T-helper 2 cell treated with Interferon-gamma antibody and Interleukin-4, amounts not matched to agents 5 μg/mL and 100 μg/mL, for 36 hours (primary cell): ENCODE measurements around the gene SLC25A19.
A peak's percentile ranks its signal among the peaks of the same experiment; 100 is the strongest.

ENCODE experiments used
- DNase-seq: peaks from one replicate; pipeline ENCODE4 v3.0.0; 2021; ENCODE audit warnings: low spot score
- H3K27ac Mint-ChIP-seq: one replicate; pipeline ENCODE4 v1.8.0; 2021; ENCODE audit warnings: mild to moderate bottlenecking, mixed read lengths
- H3K27me3 Mint-ChIP-seq: one replicate; pipeline ENCODE4 v1.8.0; 2021; ENCODE audit warnings: low read depth, mixed read lengths
- H3K36me3 Mint-ChIP-seq: one replicate; pipeline ENCODE4 v1.8.0; 2021; ENCODE audit warnings: low read depth, mixed read lengths
- H3K4me1 Mint-ChIP-seq: one replicate; pipeline ENCODE4 v1.8.0; 2021; ENCODE audit warnings: low read depth, mixed read lengths
- H3K4me3 Mint-ChIP-seq: one replicate; pipeline ENCODE4 v1.8.0; 2022; ENCODE audit warnings: mild to moderate bottlenecking, moderate library complexity, mixed read lengths
- H3K9me3 Mint-ChIP-seq: one replicate; pipeline ENCODE4 v1.8.0; 2021; ENCODE audit warnings: mixed read lengths

SLC25A19 gene

GRCh38 chr17:75289115-75289831 is at the start of gene SLC25A19:
TSS of gene SLC25A19 (minus strand) at chr17:75289433. CDS start at chr17:75286764, 2,669 bp downstream.
- Mint-ChIP-seq H3K27me3 (no peaks in the 10 kb centered on the region), H3K27ac (peak within 1 kb of the TSS; percentile 100), H3K9me3 (no peaks in the 10 kb centered on the region), H3K4me3 (peak within 1 kb of the TSS; percentile 99), H3K36me3 (peaks cover 21% of the 10 kb centered on the region), H3K4me1 (peaks cover 9% of the 10 kb centered on the region)
- peak; percentile 98 for DNase-seq

- Mint-ChIP-seq H3K9me3 (no peaks in the 10 kb centered on the region), H3K4me3 (peak overlapping the region; percentile 70), H3K27me3 (no peaks in the 10 kb centered on the region), H3K4me1 (peaks cover 70% of the 10 kb centered on the region), H3K27ac (peak overlapping the region; percentile 89), H3K36me3 (peaks cover 25% of the 10 kb centered on the region)
- DNase-seq: no peak
Measured at GRCh38 chr17:75338335-75338734, 49.1 kb upstream of the SLC25A19 start.

DNA sequence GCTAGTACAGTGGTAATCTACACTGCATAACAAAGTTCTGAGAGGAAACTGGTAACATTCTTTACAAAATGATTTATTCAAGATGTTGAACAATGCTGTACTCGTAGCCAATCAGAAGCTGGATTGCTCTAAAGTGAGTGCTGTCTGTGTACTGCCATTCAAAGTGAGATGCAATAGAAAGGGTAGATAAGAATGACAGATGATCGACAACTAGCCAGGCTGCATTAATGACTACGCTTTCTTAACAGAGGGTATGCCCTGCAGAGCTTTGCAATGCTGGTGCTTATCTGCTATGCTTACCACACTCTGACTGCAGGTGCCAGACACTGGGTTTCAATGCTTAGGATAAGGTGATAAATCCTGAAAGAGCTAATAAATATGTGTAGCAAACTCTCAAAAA is 46.1 kb upstream of the SLC25A19 start:
- Mint-ChIP-seq H3K9me3 (no peaks in the 10 kb centered on the region), H3K4me3 (peak overlapping the region; percentile 23), H3K27me3 (no peaks in the 10 kb centered on the region), H3K36me3 (peaks cover 35% of the 10 kb centered on the region), H3K4me1 (peaks cover 75% of the 10 kb centered on the region), H3K27ac (peak overlapping the region; percentile 41)
- no peak for DNase-seq

GRCh38 chr17:75334723-75335122 is 45.5 kb upstream of the SLC25A19 start:
- Mint-ChIP-seq H3K27me3 (no peaks in the 10 kb centered on the region), H3K27ac (peak overlapping the region; percentile 41), H3K9me3 (no peaks in the 10 kb centered on the region), H3K4me1 (peaks cover 71% of the 10 kb centered on the region), H3K36me3 (peaks cover 33% of the 10 kb centered on the region), H3K4me3 (peak overlapping the region; percentile 6)
- DNase-seq: no peak

- Mint-ChIP-seq H3K9me3 (no peaks in the 10 kb centered on the region), H3K27me3 (no peaks in the 10 kb centered on the region), H3K4me1 (peaks cover 73% of the 10 kb centered on the region), H3K27ac (peak overlapping the region; percentile 41), H3K36me3 (peaks cover 42% of the 10 kb centered on the region), H3K4me3 (peak overlapping the region; percentile 27)
- no peak for DNase-seq
Measured at GRCh38 chr17:75331671-75332070, 42.4 kb upstream of the SLC25A19 start.

GRCh38 chr17:75327757-75328156 is 38.5 kb upstream of the SLC25A19 start:
- DNase-seq: no peak
- Mint-ChIP-seq H3K4me3 (peak overlapping the region; percentile 1), H3K36me3 (peaks cover 52% of the 10 kb centered on the region), H3K27ac (peak overlapping the region; percentile 50), H3K9me3 (no peaks in the 10 kb centered on the region), H3K27me3 (no peaks in the 10 kb centered on the region), H3K4me1 (peaks cover 63% of the 10 kb centered on the region)

DNA sequence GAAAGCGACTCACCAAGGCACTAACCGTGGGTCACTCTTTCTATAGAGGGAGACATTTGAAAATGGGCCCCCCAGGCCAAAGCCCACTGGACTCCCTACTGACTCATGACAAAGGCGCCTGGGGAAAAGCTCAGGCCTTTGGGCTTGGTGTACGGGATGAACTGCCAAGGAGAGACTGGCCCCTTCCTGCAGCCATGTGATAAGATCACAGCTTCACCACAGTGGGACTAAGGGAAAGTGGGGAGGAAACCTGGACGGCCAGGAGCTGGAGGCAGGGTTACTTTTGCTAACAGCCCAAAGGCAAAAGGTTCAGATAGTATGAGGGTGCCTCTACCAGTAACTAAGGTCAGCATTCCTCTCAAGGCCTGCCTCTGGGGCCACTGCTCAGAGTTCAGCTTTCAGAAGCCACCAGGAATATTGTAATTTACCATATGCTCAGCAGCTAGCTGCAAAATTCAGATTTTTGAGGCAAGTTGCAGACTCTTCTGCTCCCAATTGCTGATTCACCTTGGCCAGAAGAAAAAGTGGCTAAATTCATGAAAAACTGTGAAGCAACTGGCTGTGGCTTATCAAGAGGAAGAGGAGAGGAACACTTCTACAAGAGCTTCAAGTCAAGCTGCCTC is 37.1 kb upstream of the SLC25A19 start:
- H3K4me3 Mint-ChIP-seq: no peak overlapping the region
- H3K4me1 Mint-ChIP-seq: peaks cover 50% of the 10 kb centered on the region
- H3K36me3 Mint-ChIP-seq: peaks cover 46% of the 10 kb centered on the region
- no peaks in the 10 kb centered on the region for H3K9me3 Mint-ChIP-seq
- DNase-seq: no peak
- H3K27ac Mint-ChIP-seq: peak overlapping the region; percentile 69
- no peaks in the 10 kb centered on the region for H3K27me3 Mint-ChIP-seq

GRCh38 chr17:75325827-75326225 is 36.6 kb upstream of the SLC25A19 start:
- H3K27me3 Mint-ChIP-seq: no peaks in the 10 kb centered on the region
- no peak for DNase-seq
- no peaks in the 10 kb centered on the region for H3K9me3 Mint-ChIP-seq
- peaks cover 45% of the 10 kb centered on the region for H3K4me1 Mint-ChIP-seq
- peak overlapping the region; percentile 69 for H3K27ac Mint-ChIP-seq
- no peak overlapping the region for H3K4me3 Mint-ChIP-seq
- peaks cover 45% of the 10 kb centered on the region for H3K36me3 Mint-ChIP-seq

- H3K27me3 Mint-ChIP-seq: no peaks in the 10 kb centered on the region
- peaks cover 40% of the 10 kb centered on the region for H3K4me1 Mint-ChIP-seq
- H3K9me3 Mint-ChIP-seq: no peaks in the 10 kb centered on the region
- DNase-seq: no peak
- H3K27ac Mint-ChIP-seq: peak overlapping the region; percentile 69
- peaks cover 46% of the 10 kb centered on the region for H3K36me3 Mint-ChIP-seq
- H3K4me3 Mint-ChIP-seq: no peak overlapping the region
Measured at GRCh38 chr17:75325348-75325747, 36.1 kb upstream of the SLC25A19 start.

DNA sequence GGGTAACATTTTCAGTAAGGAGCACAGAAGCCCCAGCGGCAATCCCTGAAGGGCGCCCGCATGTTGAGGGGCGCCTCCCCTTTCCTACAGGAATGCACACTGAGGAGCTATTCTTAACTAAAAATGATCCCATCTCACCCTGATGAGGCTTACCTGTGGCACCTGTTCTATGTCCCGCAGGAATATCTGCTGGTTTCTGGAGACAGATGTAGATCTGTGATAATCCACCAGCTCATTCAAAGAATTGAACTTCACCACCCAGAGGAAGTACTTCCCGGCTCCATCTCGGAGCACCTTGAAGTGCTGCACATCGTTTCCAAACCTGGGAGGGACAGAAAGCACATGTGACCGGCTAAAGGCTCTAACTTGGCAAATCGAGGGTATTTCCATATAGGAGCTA is 32.3 kb upstream of the SLC25A19 start:
- Mint-ChIP-seq H3K4me3 (no peak overlapping the region), H3K9me3 (no peaks in the 10 kb centered on the region), H3K4me1 (peaks cover 26% of the 10 kb centered on the region), H3K27me3 (no peaks in the 10 kb centered on the region), H3K27ac (no peak overlapping the region), H3K36me3 (peaks cover 56% of the 10 kb centered on the region)
- DNase-seq: no peak

GRCh38 chr17:75319904-75320691 is 30.9 kb upstream of the SLC25A19 start:
- peaks cover 19% of the 10 kb centered on the region for H3K4me1 Mint-ChIP-seq
- H3K27ac Mint-ChIP-seq: no peak overlapping the region
- H3K36me3 Mint-ChIP-seq: peaks cover 48% of the 10 kb centered on the region
- no peak overlapping the region for H3K4me3 Mint-ChIP-seq
- H3K9me3 Mint-ChIP-seq: no peaks in the 10 kb centered on the region
- no peak for DNase-seq
- H3K27me3 Mint-ChIP-seq: no peaks in the 10 kb centered on the region

DNA sequence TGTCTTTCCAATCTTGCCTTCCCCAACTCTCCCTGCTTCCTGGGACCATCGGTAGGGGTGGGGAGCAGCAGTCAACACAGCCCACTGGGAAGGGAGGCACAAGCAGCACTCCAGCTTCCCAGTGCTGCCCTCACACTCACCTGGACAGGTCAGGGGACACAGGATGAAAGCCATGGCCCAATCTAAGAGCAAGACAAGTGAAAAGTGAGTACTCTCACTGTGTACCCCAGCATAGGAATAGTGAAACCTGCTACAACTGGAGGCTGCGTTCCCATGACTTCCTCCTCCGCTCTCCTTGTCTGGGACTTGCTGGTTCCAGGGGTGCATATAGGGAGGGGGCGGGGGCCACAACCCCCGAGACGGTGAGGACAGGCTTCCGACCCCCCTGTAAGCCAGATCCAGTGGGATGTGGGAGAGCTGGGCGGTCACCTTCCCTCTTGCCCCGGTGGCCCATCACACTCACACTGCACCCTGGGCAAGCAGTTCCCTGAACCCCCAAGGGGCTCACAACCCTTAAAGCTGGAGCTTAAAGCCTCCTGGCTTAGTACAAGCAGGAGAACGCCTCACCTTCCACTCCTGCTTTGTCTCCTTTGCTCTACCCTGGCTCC is 29.5 kb upstream of the SLC25A19 start:
- H3K27ac Mint-ChIP-seq: no peak overlapping the region
- H3K9me3 Mint-ChIP-seq: no peaks in the 10 kb centered on the region
- H3K36me3 Mint-ChIP-seq: peaks cover 42% of the 10 kb centered on the region
- peaks cover 17% of the 10 kb centered on the region for H3K4me1 Mint-ChIP-seq
- no peaks in the 10 kb centered on the region for H3K27me3 Mint-ChIP-seq
- no peak overlapping the region for H3K4me3 Mint-ChIP-seq
- no peak for DNase-seq

DNA sequence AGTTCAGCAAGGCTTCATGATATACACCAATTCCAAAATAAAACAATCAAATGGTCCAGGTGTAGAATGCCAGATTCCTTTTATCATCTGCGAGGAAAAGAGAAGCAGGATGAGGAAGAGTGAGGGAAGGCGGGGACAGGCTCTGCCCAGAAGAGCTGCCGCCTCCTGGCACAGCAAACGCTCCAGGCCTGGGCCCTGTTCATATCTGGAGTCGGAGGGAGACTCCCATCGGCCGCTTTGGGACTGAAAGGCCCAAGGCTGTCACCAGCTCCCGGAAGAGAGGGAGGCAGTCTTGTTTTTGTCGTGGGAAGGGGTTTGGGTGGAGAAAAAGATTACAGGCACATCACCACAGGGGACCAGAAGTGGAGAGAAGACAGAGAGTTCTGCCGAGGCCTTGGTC is 29.0 kb upstream of the SLC25A19 start:
- H3K27me3 Mint-ChIP-seq: no peaks in the 10 kb centered on the region
- DNase-seq: no peak
- H3K4me3 Mint-ChIP-seq: no peak overlapping the region
- peaks cover 15% of the 10 kb centered on the region for H3K4me1 Mint-ChIP-seq
- no peak overlapping the region for H3K27ac Mint-ChIP-seq
- H3K9me3 Mint-ChIP-seq: no peaks in the 10 kb centered on the region
- peaks cover 39% of the 10 kb centered on the region for H3K36me3 Mint-ChIP-seq

GRCh38 chr17:75317671-75318070 is 28.4 kb upstream of the SLC25A19 start:
- Mint-ChIP-seq H3K27me3 (no peaks in the 10 kb centered on the region), H3K4me1 (peaks cover 13% of the 10 kb centered on the region), H3K27ac (no peak overlapping the region), H3K4me3 (no peak overlapping the region), H3K9me3 (no peaks in the 10 kb centered on the region), H3K36me3 (peaks cover 36% of the 10 kb centered on the region)
- DNase-seq: no peak
